ENCODE measurements around the gene RALGPS1.

RALGPS1 gene

DNA sequence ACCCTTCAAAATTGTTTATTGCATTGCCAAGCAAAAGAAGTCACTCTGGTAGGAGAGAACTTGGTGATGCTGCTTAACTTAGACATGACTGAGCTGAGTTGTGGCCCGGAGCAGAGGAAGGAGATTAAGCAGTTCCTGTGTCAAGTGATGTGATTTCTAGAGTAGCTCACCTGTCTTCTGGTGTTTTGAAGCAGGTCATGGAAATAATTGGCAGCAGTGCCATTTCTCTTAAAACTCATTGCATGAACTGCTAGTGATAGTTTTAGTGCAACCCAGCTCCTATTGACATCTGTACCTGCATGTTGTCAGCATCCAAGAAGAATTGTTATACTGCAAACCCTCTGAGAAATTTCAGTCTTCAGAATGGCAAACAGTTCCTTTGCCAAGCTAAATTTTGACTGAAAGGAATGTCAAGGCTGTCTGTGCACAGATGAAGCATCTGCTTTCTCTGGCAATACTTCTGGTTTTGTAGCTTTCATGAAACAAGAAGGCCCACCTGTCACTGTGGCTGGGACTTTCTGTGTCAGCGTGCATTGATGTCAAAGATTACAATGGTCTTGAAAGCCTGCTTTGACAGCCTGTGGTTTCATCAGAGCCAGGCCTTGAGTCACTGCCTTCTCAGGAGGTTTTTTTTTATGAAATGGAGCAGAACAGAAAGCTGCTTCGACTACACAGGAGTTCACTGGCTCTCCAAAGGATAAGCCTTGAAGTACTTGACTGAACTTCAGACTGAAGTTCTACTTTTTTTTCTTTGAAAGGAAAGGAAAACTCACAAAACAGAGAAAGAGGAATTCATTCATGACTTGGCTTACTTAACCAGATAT, 90.6 kb downstream of the RALGPS1 start:
- Histone ChIP-seq H3K27ac (ENCODE audit: low read depth, low read length) (no peak overlapping the region), H3K9me2 (replicated peaks; ENCODE audit: control insufficient read depth, low read length) (no peaks in the 10 kb centered on the region), H3K36me3 (ENCODE audit: control insufficient read depth, low read length) (no peaks in the 10 kb centered on the region), H3K79me2 (ENCODE audit: control insufficient read depth, low read length) (no peaks in the 10 kb centered on the region), H3F3A (ENCODE audit: control insufficient read depth, insufficient read depth) (no peaks in the 10 kb centered on the region), H4K20me1 (ENCODE audit: control insufficient read depth, insufficient read depth, low read depth, low read length) (no peaks in the 10 kb centered on the region), H3K4me3 (ENCODE audit: low read length) (no peak overlapping the region), H3K4me1 (ENCODE audit: control insufficient read depth, low read length) (no peaks in the 10 kb centered on the region), H3K4me2 (ENCODE audit: low read length) (no peak overlapping the region), H3K9me3 (ENCODE audit: control insufficient read depth, insufficient read depth, low read length) (no peaks in the 10 kb centered on the region), H3K27me3 (ENCODE audit: control insufficient read depth, low read length) (no peaks in the 10 kb centered on the region)
- TF ChIP-seq, protein P1, sequence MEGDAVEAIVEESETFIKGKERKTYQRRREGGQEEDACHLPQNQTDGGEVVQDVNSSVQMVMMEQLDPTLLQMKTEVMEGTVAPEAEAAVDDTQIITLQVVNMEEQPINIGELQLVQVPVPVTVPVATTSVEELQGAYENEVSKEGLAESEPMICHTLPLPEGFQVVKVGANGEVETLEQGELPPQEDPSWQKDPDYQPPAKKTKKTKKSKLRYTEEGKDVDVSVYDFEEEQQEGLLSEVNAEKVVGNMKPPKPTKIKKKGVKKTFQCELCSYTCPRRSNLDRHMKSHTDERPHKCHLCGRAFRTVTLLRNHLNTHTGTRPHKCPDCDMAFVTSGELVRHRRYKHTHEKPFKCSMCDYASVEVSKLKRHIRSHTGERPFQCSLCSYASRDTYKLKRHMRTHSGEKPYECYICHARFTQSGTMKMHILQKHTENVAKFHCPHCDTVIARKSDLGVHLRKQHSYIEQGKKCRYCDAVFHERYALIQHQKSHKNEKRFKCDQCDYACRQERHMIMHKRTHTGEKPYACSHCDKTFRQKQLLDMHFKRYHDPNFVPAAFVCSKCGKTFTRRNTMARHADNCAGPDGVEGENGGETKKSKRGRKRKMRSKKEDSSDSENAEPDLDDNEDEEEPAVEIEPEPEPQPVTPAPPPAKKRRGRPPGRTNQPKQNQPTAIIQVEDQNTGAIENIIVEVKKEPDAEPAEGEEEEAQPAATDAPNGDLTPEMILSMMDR (IDR thresholded peaks at IDR 0.05; ENCODE audit: low read depth, low read length, poor library complexity, severe bottlenecking) = no peak

DNA sequence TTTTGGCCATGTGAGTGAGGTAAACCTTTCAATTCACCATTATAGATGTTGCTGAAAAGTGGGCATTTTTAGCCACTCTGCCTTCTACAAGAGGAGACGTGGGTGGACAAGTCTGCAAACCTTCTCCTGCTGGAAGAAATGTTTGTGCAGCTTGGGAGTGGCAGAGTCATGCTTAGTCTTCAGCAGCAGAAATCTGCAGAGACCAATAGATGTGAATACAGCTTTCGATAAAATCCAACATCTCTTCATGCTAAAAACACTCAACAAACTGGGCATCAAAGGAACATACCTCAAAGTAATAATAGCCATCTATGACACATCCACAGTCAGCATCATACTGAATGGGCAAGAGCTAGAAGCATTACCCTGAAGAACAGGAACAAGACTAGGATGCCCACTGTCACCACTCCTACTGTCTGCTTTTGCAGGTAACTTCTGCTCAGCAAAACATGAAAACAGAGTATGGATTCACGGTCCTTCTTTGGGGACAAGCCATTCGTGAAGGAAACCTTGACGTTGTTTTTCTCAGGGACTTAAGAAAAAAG, 91.3 kb downstream of the RALGPS1 start:
- Histone ChIP-seq H3K9me3 (ENCODE audit: control insufficient read depth, insufficient read depth, low read length) (no peaks in the 10 kb centered on the region), H3K36me3 (ENCODE audit: control insufficient read depth, low read length) (no peaks in the 10 kb centered on the region), H3K79me2 (ENCODE audit: control insufficient read depth, low read length) (no peaks in the 10 kb centered on the region), H3K4me1 (ENCODE audit: control insufficient read depth, low read length) (no peaks in the 10 kb centered on the region), H3K4me2 (ENCODE audit: low read length) (no peak overlapping the region), H3K27me3 (ENCODE audit: control insufficient read depth, low read length) (no peaks in the 10 kb centered on the region), H3K4me3 (ENCODE audit: low read length) (no peak overlapping the region), H3K9me2 (replicated peaks; ENCODE audit: control insufficient read depth, low read length) (no peaks in the 10 kb centered on the region), H4K20me1 (ENCODE audit: control insufficient read depth, insufficient read depth, low read depth, low read length) (no peaks in the 10 kb centered on the region), H3K27ac (ENCODE audit: low read depth, low read length) (no peak overlapping the region), H3F3A (ENCODE audit: control insufficient read depth, insufficient read depth) (no peaks in the 10 kb centered on the region)
- no peak for TF ChIP-seq EZH2phosphoT487 (IDR thresholded peaks at IDR 0.05; ENCODE audit: borderline replicate concordance, low read length)
- TF ChIP-seq, protein P1 (IDR thresholded peaks at IDR 0.05; ENCODE audit: low read depth, low read length, poor library complexity, severe bottlenecking) = no peak

DNA sequence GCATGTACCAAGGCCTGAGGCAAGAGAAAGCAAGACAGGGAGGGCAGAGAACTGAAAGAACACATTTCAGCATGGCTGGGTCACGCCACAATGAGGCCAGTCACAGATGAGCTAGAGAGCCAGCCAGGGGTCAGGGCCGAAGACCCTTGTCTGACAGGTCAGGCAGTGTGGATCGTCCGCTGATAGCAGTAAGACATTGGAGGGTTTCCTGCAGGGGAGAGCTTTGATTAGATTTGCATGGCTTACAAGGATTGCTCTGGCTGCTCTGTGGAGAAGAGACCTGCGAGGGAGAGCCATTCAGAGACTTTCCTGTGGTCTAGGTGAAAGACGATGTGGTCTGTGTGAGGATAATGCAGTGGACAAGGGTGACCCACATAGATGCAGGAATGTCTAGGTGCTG, 93.1 kb downstream of the RALGPS1 start:
- Histone ChIP-seq H3K4me3 (ENCODE audit: low read length) (no peak overlapping the region), H3K9me2 (replicated peaks; ENCODE audit: control insufficient read depth, low read length) (no peaks in the 10 kb centered on the region), H3K36me3 (ENCODE audit: control insufficient read depth, low read length) (no peaks in the 10 kb centered on the region), H3K4me1 (ENCODE audit: control insufficient read depth, low read length) (no peaks in the 10 kb centered on the region), H3K4me2 (ENCODE audit: low read length) (no peak overlapping the region), H3K9me3 (ENCODE audit: control insufficient read depth, insufficient read depth, low read length) (no peaks in the 10 kb centered on the region), H3K79me2 (ENCODE audit: control insufficient read depth, low read length) (no peaks in the 10 kb centered on the region), H3K27me3 (ENCODE audit: control insufficient read depth, low read length) (no peaks in the 10 kb centered on the region), H3K27ac (ENCODE audit: low read depth, low read length) (no peak overlapping the region), H4K20me1 (ENCODE audit: control insufficient read depth, insufficient read depth, low read depth, low read length) (no peaks in the 10 kb centered on the region), H3F3A (ENCODE audit: control insufficient read depth, insufficient read depth) (no peaks in the 10 kb centered on the region)
- TF ChIP-seq, protein P1 (IDR thresholded peaks at IDR 0.05; ENCODE audit: low read depth, low read length, poor library complexity, severe bottlenecking) = no peak
- TF ChIP-seq EZH2phosphoT487 (IDR thresholded peaks at IDR 0.05; ENCODE audit: borderline replicate concordance, low read length) = no peak

Measured in DOHH2 (cell line).